Measurements from ENCODE around the gene PPP1R15B. TPM values are rescaled to one million over a fixed set of nuclear protein-coding genes. Genes with fewer than 3 reads are reported as not detected.

Gene PPP1R15B
- total and polyA plus RNA-seq, 2 of the 4 experiments (the other 2 are of a cell fraction) = 14.9 to 15.0 TPM

GRCh38 chr1:204400882-204401510 is 10.6 kb downstream of the PPP1R15B start:
- H4K91ac ChIP-seq (ENCODE audit: insufficient read depth, low read depth, low read length) = no peak overlapping the region
- H4K20me1 ChIP-seq (ENCODE audit: insufficient read depth, low read length) = peaks cover 30% of the 10 kb centered on the region
- CTCF ChIA-PET = interaction anchor here (0.6 to 1.0 kb wide), 2 partner anchors 102 to 238 kb away, joined by 3 read pairs; no protein-coding TSS in a partner anchor
- ATAC-seq (ENCODE audit: low read depth) (no peak), DNase-seq (no peak)
- no peak overlapping the region for H2BK15ac ChIP-seq (ENCODE audit: low read depth, low read length)
- WGBS, 2 experiments (ENCODE audit: extremely low coverage in 2 of 2, insufficient read length in 1 of 2) = 100% methylated on average over 1 of the region's 6 CpGs; no CpG with 5 or more reads in 1 of the 2 experiments
- H3K18ac ChIP-seq (ENCODE audit: low read depth, low read length) = no peak overlapping the region
- H2AFZ ChIP-seq (replicated peaks; ENCODE audit: low read length, poor library complexity) = no peak overlapping the region
- 0 out of 2 replicates have a peak overlapping the region, but pooled peaks have one; percentile 10 for H3K23ac ChIP-seq (ENCODE audit: low read depth, low read length)
- H4K8ac ChIP-seq (ENCODE audit: low read depth in 2 of 2, low read length in 2 of 2) = no peak overlapping the region
- H3K9me1 ChIP-seq (ENCODE audit: insufficient read depth, low read length) = no peaks in the 10 kb centered on the region
- TF ChIP-seq, protein P1, sequence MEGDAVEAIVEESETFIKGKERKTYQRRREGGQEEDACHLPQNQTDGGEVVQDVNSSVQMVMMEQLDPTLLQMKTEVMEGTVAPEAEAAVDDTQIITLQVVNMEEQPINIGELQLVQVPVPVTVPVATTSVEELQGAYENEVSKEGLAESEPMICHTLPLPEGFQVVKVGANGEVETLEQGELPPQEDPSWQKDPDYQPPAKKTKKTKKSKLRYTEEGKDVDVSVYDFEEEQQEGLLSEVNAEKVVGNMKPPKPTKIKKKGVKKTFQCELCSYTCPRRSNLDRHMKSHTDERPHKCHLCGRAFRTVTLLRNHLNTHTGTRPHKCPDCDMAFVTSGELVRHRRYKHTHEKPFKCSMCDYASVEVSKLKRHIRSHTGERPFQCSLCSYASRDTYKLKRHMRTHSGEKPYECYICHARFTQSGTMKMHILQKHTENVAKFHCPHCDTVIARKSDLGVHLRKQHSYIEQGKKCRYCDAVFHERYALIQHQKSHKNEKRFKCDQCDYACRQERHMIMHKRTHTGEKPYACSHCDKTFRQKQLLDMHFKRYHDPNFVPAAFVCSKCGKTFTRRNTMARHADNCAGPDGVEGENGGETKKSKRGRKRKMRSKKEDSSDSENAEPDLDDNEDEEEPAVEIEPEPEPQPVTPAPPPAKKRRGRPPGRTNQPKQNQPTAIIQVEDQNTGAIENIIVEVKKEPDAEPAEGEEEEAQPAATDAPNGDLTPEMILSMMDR (conservative IDR thresholded peaks at IDR 0.05; ENCODE audit: low read depth, low read length) = no peak
- TF ChIP-seq POLR2A (IDR thresholded peaks at IDR 0.05; ENCODE audit: low read depth, low read length) = peak; percentile 41
- H3K79me1 ChIP-seq (ENCODE audit: low read depth in 1 of 2, low read length in 2 of 2) = peaks cover 0 to 18% of the 10 kb centered on the region in 2 experiments; a peak in 3 of 4 replicates
- H3K9ac ChIP-seq (ENCODE audit: low read depth, low read length) = no peak overlapping the region
- intact Hi-C loops (cut with micrococcal nuclease) = no loop called here
- no peak overlapping the region for H3K4ac ChIP-seq (ENCODE audit: low read depth, low read length)
- H2AK5ac ChIP-seq (ENCODE audit: low read depth, low read length) = no peak overlapping the region
- POLR2A ChIA-PET (ENCODE audit: unreplicated experiment) = no interaction called here
- no peak overlapping the region for H2BK5ac ChIP-seq (ENCODE audit: low read depth, low read length, poor library complexity, severe bottlenecking)
- no peak overlapping the region for H4K5ac ChIP-seq (ENCODE audit: low read depth, low read length)
- H3K56ac ChIP-seq (ENCODE audit: extremely low read depth, insufficient read depth, low read length) = no peak overlapping the region
- no peak overlapping the region for H3K14ac ChIP-seq (replicated peaks; ENCODE audit: low read depth, low read length)
- H3K27ac ChIP-seq (ENCODE audit: insufficient read depth, low read length) = no peak overlapping the region
- H2BK20ac ChIP-seq (ENCODE audit: low read depth, low read length) = no peak overlapping the region
- H2AK9ac ChIP-seq (replicated peaks; ENCODE audit: low read depth, low read length, poor library complexity) = no peak overlapping the region
- dilution Hi-C loops (cut with HindIII; ENCODE audit: low sequenced_read_pairs, unreplicated experiment) = no loop called here
- H2BK120ac ChIP-seq (ENCODE audit: low read depth, low read length) = no peak overlapping the region
- in situ Hi-C loops (cut with MboI; ENCODE audit: low sequenced_read_pairs) = no loop called here
- peaks cover 19% of the 10 kb centered on the region for H3K36me3 ChIP-seq (ENCODE audit: control insufficient read depth, insufficient read depth, low read length)
- H3K27me3 ChIP-seq (ENCODE audit: control insufficient read depth, insufficient read depth, low read length) = no peaks in the 10 kb centered on the region
- no peaks in the 10 kb centered on the region for H3K9me3 ChIP-seq (ENCODE audit: control insufficient read depth, insufficient read depth, low read length)
- H3K4me1 ChIP-seq (ENCODE audit: control insufficient read depth, insufficient read depth, low read length) = no peaks in the 10 kb centered on the region
- no peak overlapping the region for H3K4me2 ChIP-seq (ENCODE audit: low read depth, low read length)
- BruUV-seq (replicated peaks) = no TSS peak
- no peak overlapping the region for H3K4me3 ChIP-seq (ENCODE audit: insufficient read depth, low read depth, low read length)
